Muscle layer of colon (tissue), 2 donors: ENCODE results near the gene GSS.

Experiments
- H3K27ac ChIP-seq: one replicate; pipeline ENCODE4 v1.7.0; 2013; ENCODE audit warnings: low read depth, mild to moderate bottlenecking, low read length, moderate library complexity
- H3K27me3 ChIP-seq, 2 donors: one replicate each; pipeline ENCODE4 v1.7.0; 2013; ENCODE audit warnings: low read length in 2 of 2, mild to moderate bottlenecking in 2 of 2; ENCODE audit not compliant: insufficient read depth in 2 of 2, control insufficient read depth in 1 of 2
- H3K36me3 ChIP-seq: one replicate; pipeline ENCODE4 v1.7.0; 2013; ENCODE audit warnings: mild to moderate bottlenecking, low read length; ENCODE audit not compliant: insufficient read depth
- H3K4me1 ChIP-seq: one replicate; pipeline ENCODE4 v1.7.0; 2013; ENCODE audit warnings: mild to moderate bottlenecking, low read length; ENCODE audit not compliant: insufficient read depth
- H3K4me3 ChIP-seq, 2 donors: one replicate each; pipeline ENCODE4 v1.7.0; 2013; ENCODE audit warnings: low read length in 2 of 2, low read depth in 1 of 2, mild to moderate bottlenecking in 1 of 2, moderate library complexity in 1 of 2
- H3K9ac ChIP-seq: one replicate; pipeline ENCODE4 v1.7.0; 2013; ENCODE audit warnings: low read length
- H3K9me3 ChIP-seq: one replicate; pipeline ENCODE4 v1.7.0; 2013; ENCODE audit warnings: mild to moderate bottlenecking, low read length
- donor health status: abdominal sarcoma.
- donor health status: Adenocarcinoma of cecum.

The GSS gene

GRCh38 chr20:34938466-34939163 is 17.0 kb downstream of the GSS start:
- Histone ChIP-seq H3K27me3 (no peaks in the 10 kb centered on the region), H3K36me3 (peaks cover 30% of the 10 kb centered on the region), H3K9ac (no peak overlapping the region), H3K4me1 (no peaks in the 10 kb centered on the region), H3K4me3 (no peak overlapping the region), H3K9me3 (no peaks in the 10 kb centered on the region), H3K27ac (no peak overlapping the region)

DNA sequence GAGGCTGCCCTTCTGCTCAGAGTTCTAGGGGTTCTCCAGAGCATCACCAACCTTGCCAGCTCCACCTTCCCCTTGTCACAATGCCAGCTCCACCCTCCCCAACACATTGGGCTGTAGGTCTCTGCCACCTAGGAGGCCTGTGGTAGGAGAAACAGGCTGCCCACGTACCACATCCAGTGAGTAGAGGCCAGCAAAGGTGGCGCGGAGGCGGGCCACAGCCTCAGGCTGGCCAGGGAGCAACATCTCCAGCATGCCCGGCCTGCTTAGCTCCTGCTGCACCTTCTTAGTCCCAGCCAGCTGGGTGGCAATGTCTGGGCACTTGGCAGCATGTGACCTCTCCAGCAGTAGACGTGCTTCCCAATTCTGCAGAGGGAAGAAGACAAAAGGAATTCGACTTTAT is 23.8 kb downstream of the GSS start:
- H3K27ac ChIP-seq: no peak overlapping the region
- H3K4me3 ChIP-seq: no peak overlapping the region
- no peaks in the 10 kb centered on the region for H3K4me1 ChIP-seq
- H3K27me3 ChIP-seq: no peaks in the 10 kb centered on the region
- H3K9me3 ChIP-seq: no peaks in the 10 kb centered on the region
- H3K9ac ChIP-seq: no peak overlapping the region
- peaks cover 45% of the 10 kb centered on the region for H3K36me3 ChIP-seq

DNA sequence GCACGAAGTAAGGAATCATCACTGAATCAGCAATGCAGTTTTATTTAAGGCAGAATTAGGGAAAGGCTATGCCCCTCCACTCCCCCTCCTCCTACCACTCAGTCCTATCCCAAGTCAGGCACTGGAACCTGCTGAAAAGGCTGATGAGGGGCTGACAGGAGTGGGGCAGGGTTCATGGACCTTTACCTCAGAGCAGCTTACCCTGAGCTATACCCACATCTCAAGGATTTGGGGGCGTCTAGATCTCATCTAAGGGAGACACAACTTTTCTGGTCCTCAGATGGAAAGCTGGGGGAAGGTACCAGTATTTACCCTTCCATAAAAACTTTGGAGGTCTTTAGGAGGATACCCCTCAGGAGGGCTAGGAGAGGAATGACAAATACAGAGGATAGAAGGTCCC is 27.2 kb downstream of the GSS start:
- Histone ChIP-seq H3K4me3 (no peak overlapping the region), H3K9ac (no peak overlapping the region), H3K4me1 (no peaks in the 10 kb centered on the region), H3K9me3 (no peaks in the 10 kb centered on the region), H3K36me3 (peaks cover 63% of the 10 kb centered on the region), H3K27me3 (no peaks in the 10 kb centered on the region), H3K27ac (no peak overlapping the region)

DNA sequence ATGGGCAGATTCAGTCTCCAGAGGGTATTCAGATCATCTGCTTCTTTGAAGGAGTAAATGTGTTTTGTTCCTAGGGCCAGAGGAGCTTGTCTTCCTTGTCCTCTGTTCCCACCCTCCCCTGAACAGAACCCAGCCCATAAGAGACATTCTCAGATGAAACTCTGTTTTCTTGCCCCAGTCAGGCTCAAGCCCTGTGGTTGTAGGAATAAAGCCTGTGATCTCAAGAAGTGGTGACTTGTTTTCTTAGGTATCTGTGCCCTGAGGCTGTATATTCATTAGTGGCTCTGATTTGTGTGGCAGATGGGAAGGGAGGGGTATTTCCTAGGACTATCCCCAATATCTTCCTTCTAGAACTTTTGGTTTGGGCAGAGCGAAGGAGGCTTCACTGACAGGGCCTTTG is 27.9 kb downstream of the GSS start:
- Histone ChIP-seq H3K9me3 (no peaks in the 10 kb centered on the region), H3K4me3 (no peak overlapping the region), H3K36me3 (peaks cover 66% of the 10 kb centered on the region), H3K4me1 (no peaks in the 10 kb centered on the region), H3K27ac (no peak overlapping the region), H3K27me3 (no peaks in the 10 kb centered on the region), H3K9ac (no peak overlapping the region)

GRCh38 chr20:34926581-34926980 is 29.0 kb downstream of the GSS start:
- Histone ChIP-seq H3K4me3 (no peak overlapping the region), H3K9me3 (no peaks in the 10 kb centered on the region), H3K36me3 (peaks cover 63% of the 10 kb centered on the region), H3K9ac (no peak overlapping the region), H3K27me3 (no peaks in the 10 kb centered on the region), H3K27ac (no peak overlapping the region), H3K4me1 (no peaks in the 10 kb centered on the region)

DNA sequence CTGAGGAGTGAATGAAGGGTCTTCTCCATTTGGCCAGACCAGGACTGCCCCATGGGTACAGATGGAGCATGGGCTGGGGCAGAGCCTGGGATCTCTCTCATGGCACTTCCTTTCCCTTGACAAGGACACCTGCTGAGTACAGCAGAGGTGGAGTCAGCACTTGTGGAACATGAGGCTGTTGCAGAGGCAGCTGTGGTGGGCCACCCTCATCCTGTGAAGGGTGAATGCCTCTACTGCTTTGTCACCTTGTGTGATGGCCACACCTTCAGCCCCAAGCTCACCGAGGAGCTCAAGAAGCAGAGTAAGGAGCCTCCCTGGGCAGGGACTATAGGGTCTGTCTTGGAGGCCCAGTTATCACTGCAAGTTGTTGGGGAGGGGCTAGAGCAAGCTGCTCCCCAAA is 29.6 kb downstream of the GSS start:
- Histone ChIP-seq H3K9ac (no peak overlapping the region), H3K4me1 (no peaks in the 10 kb centered on the region), H3K36me3 (peaks cover 67% of the 10 kb centered on the region), H3K4me3 (no peak overlapping the region), H3K27me3 (no peaks in the 10 kb centered on the region), H3K9me3 (no peaks in the 10 kb centered on the region), H3K27ac (no peak overlapping the region)

DNA sequence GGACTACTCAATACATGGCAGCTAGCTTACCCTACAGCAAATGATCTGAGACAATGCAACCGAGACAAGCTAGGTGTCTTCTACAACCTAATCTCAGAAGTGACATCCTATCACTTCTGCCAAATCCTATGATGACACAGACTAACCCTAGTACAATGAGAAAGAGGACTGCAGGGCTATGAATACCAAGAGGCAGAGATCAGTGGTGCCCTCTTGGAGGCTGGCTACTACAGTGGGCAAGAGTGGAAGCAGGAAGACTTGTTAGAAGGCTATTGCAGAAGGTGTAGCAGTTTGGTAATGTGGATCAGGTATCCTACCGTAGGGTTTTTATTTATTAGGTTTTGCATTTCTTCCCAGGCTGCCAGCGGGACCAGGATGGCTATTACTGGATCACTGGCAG is 30.3 kb downstream of the GSS start:
- Histone ChIP-seq H3K36me3 (peaks cover 69% of the 10 kb centered on the region), H3K9me3 (no peaks in the 10 kb centered on the region), H3K4me3 (no peak overlapping the region), H3K9ac (no peak overlapping the region), H3K27ac (no peak overlapping the region), H3K27me3 (no peaks in the 10 kb centered on the region), H3K4me1 (no peaks in the 10 kb centered on the region)

DNA sequence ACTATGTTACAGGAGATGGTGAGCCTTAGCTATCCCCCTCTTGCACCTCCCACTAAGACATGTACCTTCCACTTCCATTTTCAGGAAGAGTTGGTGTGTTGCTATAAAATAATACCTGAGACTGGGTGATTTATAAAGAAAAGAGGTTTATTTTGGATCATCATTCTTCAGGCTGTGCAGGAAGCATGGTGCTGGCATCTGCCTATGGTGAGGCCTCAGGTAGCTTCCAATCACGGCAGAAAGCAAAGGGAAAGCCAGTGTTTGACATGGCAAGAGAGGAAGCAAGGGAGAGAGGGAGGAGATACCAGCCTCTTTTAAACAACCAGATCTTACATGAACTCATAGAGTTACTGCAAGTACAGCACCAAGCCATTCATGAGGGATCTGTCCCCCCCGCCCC is 32.2 kb downstream of the GSS start:
- H3K9ac ChIP-seq: no peak overlapping the region
- no peaks in the 10 kb centered on the region for H3K27me3 ChIP-seq
- H3K4me1 ChIP-seq: no peaks in the 10 kb centered on the region
- no peaks in the 10 kb centered on the region for H3K9me3 ChIP-seq
- H3K27ac ChIP-seq: no peak overlapping the region
- peaks cover 72% of the 10 kb centered on the region for H3K36me3 ChIP-seq
- no peak overlapping the region for H3K4me3 ChIP-seq

DNA sequence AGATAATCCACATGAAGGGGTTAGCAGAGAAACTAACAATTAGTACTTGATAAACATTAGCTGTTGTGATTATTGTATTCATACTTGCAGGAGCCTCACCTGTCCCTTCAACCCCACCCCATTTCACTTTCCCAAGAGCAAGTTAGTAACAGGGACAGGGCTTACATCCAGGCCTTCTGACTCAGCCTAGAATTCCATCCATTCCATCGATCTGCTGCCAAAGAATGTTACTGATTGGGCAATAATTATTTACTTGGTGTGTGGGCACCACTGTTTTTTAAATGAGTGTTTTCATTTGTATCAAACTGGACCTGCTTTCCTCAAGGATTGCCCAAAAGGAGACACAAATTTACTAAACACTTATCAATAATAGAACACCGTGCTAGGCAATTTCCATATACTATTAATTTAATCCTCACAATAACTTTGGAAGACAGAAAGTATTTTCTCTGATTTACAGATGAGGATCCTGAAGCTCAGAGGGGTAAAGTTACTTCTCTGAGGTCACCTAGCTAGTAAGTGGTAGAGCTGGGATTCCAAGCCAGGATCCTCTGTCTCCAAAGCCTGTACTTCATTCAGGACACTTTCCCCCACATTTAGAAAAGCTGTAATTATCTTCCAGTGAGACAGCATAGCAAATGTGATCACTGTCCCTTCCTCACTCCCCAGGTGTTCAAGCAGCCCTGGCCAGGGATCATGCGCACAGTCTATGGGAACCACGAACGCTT is 32.8 kb downstream of the GSS start:
- Histone ChIP-seq H3K27ac (no peak overlapping the region), H3K4me3 (no peak overlapping the region), H3K36me3 (peaks cover 66% of the 10 kb centered on the region), H3K9me3 (no peaks in the 10 kb centered on the region), H3K4me1 (no peaks in the 10 kb centered on the region), H3K9ac (no peak overlapping the region), H3K27me3 (no peaks in the 10 kb centered on the region)

DNA sequence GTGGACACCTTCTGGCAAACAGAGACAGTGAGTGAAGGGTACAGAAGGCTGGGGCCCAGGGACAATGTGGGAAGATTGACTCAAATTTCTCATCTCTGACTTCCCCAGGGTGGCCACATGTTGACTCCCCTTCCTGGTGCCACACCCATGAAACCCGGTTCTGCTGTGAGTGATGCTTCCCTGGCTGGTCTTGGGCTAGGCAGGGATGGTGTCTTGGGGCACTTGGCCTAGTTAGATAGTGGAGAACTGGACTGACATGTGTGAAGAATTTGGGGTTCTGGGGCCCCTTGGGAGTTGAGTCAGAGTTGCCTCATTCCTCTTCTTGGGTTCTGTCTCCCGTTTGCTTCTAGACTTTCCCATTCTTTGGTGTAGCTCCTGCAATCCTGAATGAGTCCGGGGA is 34.2 kb downstream of the GSS start:
- no peaks in the 10 kb centered on the region for H3K9me3 ChIP-seq
- H3K27ac ChIP-seq: no peak overlapping the region
- peaks cover 53% of the 10 kb centered on the region for H3K36me3 ChIP-seq
- no peak overlapping the region for H3K4me3 ChIP-seq
- no peaks in the 10 kb centered on the region for H3K27me3 ChIP-seq
- H3K9ac ChIP-seq: no peak overlapping the region
- no peaks in the 10 kb centered on the region for H3K4me1 ChIP-seq

DNA sequence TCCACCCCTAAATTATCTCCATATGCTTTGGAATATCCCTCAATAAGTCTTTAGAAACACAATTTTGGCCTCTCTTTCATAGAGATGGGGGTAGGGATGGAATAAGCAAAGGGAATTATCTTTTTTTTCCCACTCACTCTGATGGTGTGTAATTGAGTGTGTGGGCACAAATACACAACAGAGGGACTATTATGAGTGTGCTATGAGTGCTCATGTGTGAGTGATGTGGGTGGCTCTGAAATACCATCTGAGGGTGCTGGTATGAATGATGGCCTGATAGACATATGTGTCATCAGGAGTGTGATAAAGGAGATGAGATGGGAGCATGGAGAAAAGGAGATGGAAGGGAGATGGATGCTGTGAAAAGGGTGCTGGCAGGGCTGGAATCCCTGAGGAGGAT is 35.6 kb downstream of the GSS start:
- no peaks in the 10 kb centered on the region for H3K9me3 ChIP-seq
- H3K27ac ChIP-seq: no peak overlapping the region
- H3K36me3 ChIP-seq: peaks cover 44% of the 10 kb centered on the region
- no peak overlapping the region for H3K4me3 ChIP-seq
- H3K27me3 ChIP-seq: no peaks in the 10 kb centered on the region
- H3K9ac ChIP-seq: no peak overlapping the region
- no peaks in the 10 kb centered on the region for H3K4me1 ChIP-seq
